ENCODE results near the gene MAST1.
A peak's percentile ranks its signal among the peaks of the same experiment; 100 is the strongest.
"Not testable (repeated sequence)": the region's sequence is repeated elsewhere in the genome, so short reads cannot be mapped to it uniquely, and the experiment has no call there.

MAST1 gene

GRCh38 chr19:12884627-12884925 is 46.3 kb downstream of the MAST1 start:
- no peak overlapping the region for H3K4me3 ChIP-seq (replicated peaks in 1 of 2; ENCODE audit: low read depth in 2 of 2, low read length in 2 of 2)
- TF ChIP-seq CTCF (IDR thresholded peaks at IDR 0.05; ENCODE audit: low read depth, low read length) = no peak
- no peak for DNase-seq (ENCODE audit: low read depth in 2 of 2)

DNA sequence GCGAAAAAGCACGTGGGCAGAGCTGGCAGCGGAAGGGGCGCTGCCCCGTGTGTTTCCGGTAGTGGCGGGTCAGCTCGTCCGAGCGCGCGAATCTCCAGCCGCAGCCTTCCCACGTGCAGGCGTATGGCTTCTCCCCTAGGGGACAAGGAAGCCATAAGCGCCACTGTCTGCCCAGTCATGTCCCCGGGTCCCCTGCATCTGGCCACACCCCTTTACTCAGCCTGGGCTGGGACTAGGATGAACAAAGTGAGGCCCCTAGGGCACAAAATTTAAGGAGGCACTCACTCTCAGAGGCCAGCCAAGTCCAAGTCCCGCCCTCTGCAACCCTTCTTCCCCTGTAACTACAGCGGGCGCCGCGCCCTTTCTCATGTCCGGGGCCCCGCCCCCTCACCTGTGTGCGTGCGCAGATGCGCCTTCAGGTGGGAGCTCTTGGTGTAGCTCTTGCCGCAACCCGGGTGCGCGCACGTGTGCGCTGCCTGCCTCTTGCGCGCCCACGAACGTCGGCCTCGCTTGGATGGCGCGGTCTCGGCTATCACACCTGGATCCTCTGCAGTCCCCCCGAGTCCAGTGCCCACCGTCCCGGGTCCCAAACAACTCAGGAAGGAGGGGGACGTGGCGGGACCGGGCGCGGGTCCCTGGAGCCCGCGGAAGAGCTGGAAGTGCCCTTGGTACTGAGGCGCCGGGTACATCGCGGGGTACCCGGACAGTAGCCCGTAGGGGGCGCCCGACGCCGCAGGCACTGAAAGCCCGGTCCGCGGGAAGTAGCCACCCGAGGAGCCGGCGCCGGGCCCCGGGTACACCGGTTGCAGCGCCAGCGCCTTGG is 46.8 kb downstream of the MAST1 start:
- DNase-seq (ENCODE audit: low read depth in 2 of 2) = peak; percentile 65 to 68
- H3K4me3 ChIP-seq (replicated peaks in 1 of 2; ENCODE audit: low read depth in 2 of 2, low read length in 2 of 2) = peak overlapping the region; percentile 23 to 35
- TF ChIP-seq CTCF (IDR thresholded peaks at IDR 0.05; ENCODE audit: low read depth, low read length) = peak; percentile 60

DNA sequence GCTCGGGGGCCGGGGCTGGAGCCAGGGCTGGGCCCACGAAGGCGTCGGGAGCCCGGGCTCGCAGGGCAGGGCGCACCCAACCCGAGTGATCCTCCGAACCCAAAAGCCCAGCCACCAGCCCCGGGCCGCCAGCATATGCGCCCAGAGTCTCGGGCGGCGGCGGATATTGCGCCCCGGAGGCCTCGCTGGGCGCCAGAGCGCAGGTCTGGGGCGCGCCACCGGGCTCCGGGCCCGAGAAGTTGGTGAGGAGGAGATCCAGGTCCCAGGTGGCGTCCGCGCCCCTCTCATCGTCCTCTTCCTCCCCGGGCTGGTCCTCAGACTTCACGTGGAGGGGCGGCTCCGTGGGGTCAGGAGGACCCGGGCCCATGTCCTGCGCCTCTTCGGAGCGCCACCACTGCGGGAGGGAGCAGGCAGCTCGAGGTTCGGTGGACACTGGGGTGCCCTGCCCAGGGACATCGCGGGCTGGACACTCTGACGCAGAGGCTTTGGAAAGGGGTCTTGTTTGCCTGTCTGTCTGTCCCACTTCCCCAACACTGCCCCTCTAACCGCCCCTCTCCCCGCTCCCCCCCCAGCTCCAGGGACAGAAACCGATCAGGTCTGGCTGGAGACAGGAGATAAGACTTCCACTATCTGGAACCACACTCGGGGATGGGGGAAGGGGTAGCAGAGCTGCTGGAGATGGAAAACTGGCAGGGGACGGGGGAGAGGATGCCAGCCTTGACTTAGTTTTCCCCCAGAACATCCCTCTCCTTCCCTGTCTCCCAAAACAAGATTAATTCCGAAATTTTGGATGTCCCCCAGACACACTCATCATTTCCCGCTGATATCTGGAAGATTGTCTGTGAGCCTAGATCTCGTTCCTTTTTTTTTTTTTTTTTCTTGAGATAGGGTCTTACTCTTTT is 47.7 kb downstream of the MAST1 start:
- H3K4me3 ChIP-seq (replicated peaks in 1 of 2; ENCODE audit: low read depth in 2 of 2, low read length in 2 of 2) = peak overlapping the region; percentile 11 to 35
- peak in 1 of 2 donors; percentile 16 for DNase-seq (ENCODE audit: low read depth in 2 of 2)
- TF ChIP-seq CTCF (IDR thresholded peaks at IDR 0.05; ENCODE audit: low read depth, low read length) = no peak

DNA sequence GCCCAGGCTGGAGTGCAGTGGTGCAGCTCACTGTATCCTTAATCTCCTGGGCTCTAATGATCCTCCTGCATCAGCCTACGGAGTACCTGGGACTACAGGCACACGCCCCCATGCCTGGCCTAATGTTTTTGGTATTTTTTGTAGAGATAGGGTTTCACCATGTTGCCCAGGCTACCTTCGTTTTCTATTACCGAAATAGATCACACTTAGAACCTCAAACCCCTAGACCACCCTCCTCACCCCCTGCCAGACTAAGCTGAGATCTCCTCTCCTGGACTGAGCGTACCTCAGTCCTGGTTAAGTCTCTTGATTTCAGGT is 48.3 kb downstream of the MAST1 start:
- H3K4me3 ChIP-seq (replicated peaks in 1 of 2; ENCODE audit: low read depth in 2 of 2, low read length in 2 of 2) = no peak overlapping the region
- no peak for TF ChIP-seq CTCF (IDR thresholded peaks at IDR 0.05; ENCODE audit: low read depth, low read length)
- no peak for DNase-seq (ENCODE audit: low read depth in 2 of 2)

GRCh38 chr19:12886969-12887747 is 48.8 kb downstream of the MAST1 start, which contains the start of gene KLF1:
TSS of gene KLF1 (minus strand) at chr19:12887201. CDS start at chr19:12887140, 61 bp downstream.
- H3K4me3 ChIP-seq (replicated peaks in 1 of 2; ENCODE audit: low read depth in 2 of 2, low read length in 2 of 2) = peak within 1 kb of the TSS in 1 of 2 donors; percentile 11
- no peak for TF ChIP-seq CTCF (IDR thresholded peaks at IDR 0.05; ENCODE audit: low read depth, low read length)
- DNase-seq (ENCODE audit: low read depth in 2 of 2) = no peak

- no peak overlapping the region for H3K4me3 ChIP-seq (replicated peaks in 1 of 2; ENCODE audit: low read depth in 2 of 2, low read length in 2 of 2)
- no peak for TF ChIP-seq CTCF (IDR thresholded peaks at IDR 0.05; ENCODE audit: low read depth, low read length)
- DNase-seq (ENCODE audit: low read depth in 2 of 2) = no peak
These were observed 49.8 kb downstream of the MAST1 start for GRCh38 chr19:12888006-12888603.

GRCh38 chr19:12890299-12890786 is 52.0 kb downstream of the MAST1 start:
- DNase-seq (ENCODE audit: low read depth in 2 of 2) = not testable (repeated sequence)

More at GRCh38 chr19:12890299-12890786, 52.0 kb downstream of the MAST1 start:
- not testable (repeated sequence) for H3K4me3 ChIP-seq (replicated peaks in 1 of 2; ENCODE audit: low read depth in 2 of 2, low read length in 2 of 2)
